GM19099 (cell line): ENCODE measurements around the gene MINDY4.

Experiments used
- POLR2A ChIP-seq: IDR thresholded peaks from 3 replicates; pipeline ENCODE4 v1.6.1; 2011; ENCODE audit warnings: low read depth; ENCODE audit not compliant: insufficient read length; ENCODE audit errors: extremely low read depth

The MINDY4 gene

DNA sequence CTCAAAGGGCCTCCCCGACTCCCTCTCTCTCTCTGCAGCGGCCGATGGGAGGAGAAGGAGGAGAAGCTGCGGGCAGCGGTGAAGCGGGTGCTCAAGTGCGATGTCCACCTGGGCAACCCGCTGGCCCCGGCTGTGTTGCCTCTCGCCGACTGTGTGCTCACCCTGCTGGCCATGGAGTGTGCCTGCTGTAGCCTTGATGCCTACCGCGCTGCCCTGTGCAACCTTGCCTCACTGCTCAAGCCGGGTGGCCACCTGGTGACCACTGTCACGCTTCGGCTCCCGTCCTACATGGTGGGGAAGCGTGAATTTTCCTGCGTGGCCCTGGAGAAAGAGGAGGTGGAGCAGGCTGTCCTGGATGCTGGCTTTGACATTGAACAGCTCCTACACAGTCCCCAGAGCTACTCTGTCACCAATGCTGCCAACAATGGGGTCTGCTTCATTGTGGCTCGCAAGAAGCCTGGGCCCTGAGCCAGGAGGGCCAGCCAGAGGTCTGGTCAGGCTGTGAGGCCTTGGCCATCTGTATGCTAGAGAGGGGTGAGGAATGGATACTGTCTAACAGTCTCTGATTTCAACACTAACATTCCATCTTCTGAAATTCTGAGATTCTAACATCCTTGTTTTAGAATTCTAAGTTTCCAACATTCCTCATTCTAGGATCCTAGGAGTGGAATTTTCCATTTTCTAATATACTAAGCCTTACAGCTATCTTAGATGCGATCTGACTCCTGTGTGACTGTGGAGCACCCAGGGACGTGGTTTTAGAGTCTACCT lies 15.6 kb upstream of the MINDY4 start:
- no peak for TF ChIP-seq POLR2A

GRCh38 chr7:30757342-30757692 lies 13.9 kb upstream of the MINDY4 start:
- TF ChIP-seq POLR2A, result no peak

GRCh38 chr7:30760514-30761213 lies 10.6 kb upstream of the MINDY4 start:
- no peak for TF ChIP-seq POLR2A

- no peak for TF ChIP-seq POLR2A
These were observed 9.7 kb upstream of the MINDY4 start for GRCh38 chr7:30761214-30762156.

DNA sequence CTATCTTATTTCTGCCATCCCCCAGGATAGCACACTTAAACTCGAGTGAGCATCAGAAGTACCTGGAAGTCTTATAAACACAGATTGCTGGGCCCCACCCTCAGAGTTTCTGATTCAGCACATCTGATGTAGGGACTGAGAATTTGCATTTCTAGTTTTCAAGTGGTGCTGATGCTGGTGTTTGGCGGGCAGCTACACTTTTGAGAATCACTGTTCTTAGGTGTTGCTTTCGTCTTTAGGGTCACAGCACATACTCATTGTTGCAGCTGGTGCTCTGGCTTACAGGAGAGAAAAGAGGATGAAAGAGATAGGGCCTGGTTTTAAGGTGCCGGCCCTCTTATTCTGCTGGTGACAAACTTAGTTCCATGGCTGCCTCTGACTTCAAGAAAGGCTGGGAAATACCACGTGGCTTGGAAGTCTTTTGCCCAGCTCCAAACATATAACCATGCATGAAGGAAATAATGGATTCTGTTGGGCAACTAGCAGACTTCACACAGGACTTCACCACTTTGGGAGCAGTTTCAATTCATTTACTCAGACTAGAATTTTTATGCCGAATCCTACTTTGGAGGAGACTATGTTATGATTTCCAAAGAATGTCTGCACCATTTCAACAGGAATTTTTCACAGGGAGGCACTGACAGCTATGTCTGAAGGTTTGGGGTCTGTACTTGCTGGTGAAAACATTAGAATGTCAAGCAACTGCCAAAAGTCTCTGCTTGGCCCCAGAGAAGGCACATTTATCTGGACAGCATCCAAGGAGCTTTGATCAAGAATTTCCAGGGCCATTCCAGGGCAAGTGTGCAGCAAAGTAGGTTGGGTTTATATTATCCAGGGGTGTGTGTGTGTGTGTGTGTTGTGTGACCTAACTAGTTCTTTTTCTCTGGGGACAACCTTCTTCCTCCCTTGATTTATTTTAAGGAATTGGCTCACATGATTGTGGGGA lies 6.9 kb upstream of the MINDY4 start:
- TF ChIP-seq POLR2A, result no peak

- TF ChIP-seq POLR2A, result no peak
These were observed 5.8 kb upstream of the MINDY4 start for GRCh38 chr7:30765408-30765807.

GRCh38 chr7:30770845-30771173 lies 408 bp upstream of the MINDY4 start:
- no peak for TF ChIP-seq POLR2A

GRCh38 chr7:30771880-30772425 lies 736 bp downstream of the MINDY4 start:
- no peak for TF ChIP-seq POLR2A

DNA sequence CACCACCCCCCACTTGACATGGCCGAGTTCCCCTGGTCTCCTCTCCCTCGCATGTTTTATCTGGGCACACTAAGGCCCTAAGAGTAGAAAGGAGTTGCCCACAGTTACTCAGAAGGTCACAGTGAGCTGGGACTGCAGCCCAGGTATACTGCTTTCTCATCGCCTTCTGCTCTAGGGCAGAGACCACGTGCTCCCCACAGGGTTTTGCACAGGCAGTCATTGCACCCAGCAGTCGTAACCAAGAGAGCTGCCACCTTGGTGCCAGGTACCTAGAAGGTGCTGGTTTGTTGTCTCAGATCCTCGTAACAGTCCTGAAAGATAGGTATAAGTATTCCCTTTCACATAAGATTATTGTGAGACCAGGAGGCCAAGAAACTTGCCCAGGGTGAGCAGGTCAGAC lies 1.8 kb downstream of the MINDY4 start:
- no peak for TF ChIP-seq POLR2A

DNA sequence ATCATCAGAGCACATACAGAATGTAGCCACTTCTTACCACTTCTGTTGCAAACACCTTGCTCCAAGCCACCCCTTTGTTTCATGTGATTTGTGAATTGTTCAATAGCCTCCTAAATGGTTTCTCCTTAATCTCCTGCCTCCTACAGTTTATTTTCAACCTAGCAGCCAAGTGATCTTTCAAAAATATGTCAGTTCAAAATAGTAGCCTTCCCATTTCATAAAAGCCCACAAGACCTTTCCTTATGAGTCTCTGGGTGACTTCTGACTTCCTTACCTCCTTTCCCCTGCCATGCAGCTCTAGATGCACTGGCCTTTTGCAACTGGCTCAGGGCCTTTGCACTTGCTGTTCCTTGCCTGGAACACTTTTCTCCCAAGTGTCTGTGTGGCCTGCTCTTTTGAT lies 4.8 kb downstream of the MINDY4 start:
- no peak for TF ChIP-seq POLR2A

DNA sequence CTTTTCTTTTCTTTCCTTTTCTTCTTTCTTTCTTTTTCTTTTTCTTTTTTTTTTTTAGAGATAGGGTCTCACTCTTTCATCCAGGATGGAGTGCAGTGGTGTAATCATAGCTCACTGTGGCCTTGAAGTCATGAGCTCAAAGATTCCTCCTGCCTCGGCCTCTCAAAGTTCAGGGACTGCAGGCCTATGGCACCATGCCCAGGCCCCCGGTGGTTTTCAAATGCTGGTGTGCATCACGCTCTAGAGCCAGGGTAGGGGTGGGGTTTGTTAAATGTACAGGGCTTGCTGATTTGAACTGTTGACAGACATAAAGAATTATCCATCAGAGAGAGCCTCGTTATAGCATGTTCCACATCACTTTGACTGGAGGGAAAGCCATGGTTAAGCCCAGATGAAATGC lies 5.8 kb downstream of the MINDY4 start:
- no peak for TF ChIP-seq POLR2A

DNA sequence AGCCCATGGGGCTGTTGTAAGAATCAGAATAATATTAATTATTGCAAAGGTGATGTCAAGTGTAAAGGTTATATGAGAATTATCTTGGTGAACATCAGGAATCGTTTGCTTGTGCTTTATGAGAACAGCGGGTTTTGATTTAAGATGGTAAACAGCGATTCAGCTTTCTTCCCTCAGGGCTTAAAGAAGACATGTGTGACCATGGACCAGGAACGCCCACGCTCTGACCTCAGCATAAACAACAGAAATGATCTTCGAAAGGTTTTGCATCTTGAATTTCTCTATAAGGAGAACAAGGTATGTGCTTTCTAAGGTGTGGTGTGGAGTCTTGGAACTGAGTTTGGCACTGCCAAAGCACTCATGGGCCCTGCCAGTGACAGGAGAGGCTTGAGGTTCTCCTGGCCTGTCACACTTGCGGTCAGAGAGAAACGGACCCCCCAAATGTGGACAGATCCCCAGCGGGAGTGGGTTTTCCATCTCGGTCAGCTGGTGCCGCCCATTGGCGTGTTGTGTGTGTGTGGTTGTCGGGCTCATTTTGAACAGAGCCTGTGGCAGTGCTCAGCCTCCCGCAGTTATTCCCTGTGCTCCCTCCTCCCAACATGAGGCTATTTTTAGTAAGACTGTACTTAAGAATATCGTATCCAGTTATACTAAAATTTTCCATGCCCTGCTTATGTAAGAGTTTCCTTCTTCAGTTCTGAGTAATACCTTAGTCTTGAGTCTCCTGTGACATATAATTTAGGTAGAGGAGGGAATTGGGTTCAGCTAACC lies 7.2 kb downstream of the MINDY4 start:
- no peak for TF ChIP-seq POLR2A

DNA sequence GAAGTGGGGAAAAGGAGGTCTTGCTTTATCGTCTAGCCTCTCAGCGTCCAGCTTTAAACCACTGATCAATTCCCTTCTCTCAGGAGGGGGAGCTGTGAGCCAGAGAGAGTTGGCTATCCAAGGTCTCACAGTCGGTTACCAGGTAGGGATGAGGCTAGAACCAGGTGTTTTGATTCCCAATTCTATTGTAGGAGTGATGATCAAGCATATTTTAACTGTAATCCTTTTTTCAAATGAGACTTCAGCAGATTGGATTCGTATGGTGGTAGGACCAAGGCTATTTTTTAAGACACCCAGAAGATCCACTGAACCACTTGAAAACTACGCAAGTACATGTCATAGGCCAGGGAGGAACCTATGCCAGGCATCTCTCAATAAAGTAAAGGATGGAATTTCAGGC lies 8.4 kb downstream of the MINDY4 start:
- no peak for TF ChIP-seq POLR2A
